Upper lobe of left lung (tissue), 4 donors: ENCODE data around the gene IGFLR1.

Source experiments
- POLR2A ChIP-seq, 4 donors: fragments of 450-650 bp; IDR thresholded peaks; one replicate each; pipeline ENCODE4 v1.5.1; 2016 to 2017; ENCODE audit warnings: antibody characterized with exemption in 4 of 4, mild to moderate bottlenecking in 2 of 4
- POLR2AphosphoS5 ChIP-seq, 2 donors: sonication (generic); formaldehyde crosslinking; IDR thresholded peaks; one replicate each; pipeline ENCODE4 v1.5.1; 2017; ENCODE audit warnings: antibody characterized with exemption in 2 of 2

DNA sequence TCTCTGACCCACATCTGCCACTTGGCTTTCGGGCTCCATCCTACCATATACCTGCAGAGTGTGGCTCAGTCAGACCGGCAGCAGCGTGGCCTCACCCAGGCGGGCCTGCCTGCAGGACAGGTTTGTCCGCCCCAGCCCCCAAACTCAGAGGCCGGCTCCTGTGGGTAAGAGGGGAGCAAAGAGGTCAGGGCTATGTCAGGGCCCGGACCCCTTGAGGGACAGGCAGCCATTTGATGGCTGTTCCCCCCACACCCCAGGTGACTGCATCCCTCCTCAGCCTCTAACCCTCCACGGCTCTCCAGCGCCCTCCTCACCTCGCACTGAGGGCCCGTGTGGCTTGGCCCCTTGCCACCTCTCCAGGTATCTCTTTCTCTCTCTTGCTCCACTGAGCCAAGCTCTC lies 50.2 kb downstream of the IGFLR1 start:
- no peak for TF ChIP-seq POLR2A (IDR thresholded peaks at IDR 0.05)
- TF ChIP-seq POLR2AphosphoS5 (IDR thresholded peaks at IDR 0.05), result no peak
